GM12878 (cell line): ENCODE data around the gene C17orf50.

Experiments
- EP300 ChIP-seq, 2 experiments: fragments of 150-350 bp in 1 of 2; IDR thresholded peaks; 2 replicates each; pipeline ENCODE4 v1.6.1; 2011 to 2012; ENCODE audit warnings: low read depth in 2 of 2, low read length in 2 of 2, borderline replicate concordance in 1 of 2, improper control_type of control experiment in 1 of 2, inconsistent platforms in 1 of 2; ENCODE audit not compliant: control insufficient read depth in 1 of 2
- IKZF1 ChIP-seq: fragments of 450-650 bp; conservative IDR thresholded peaks from 2 replicates; pipeline ENCODE4 v1.6.1; 2017; ENCODE audit warnings: antibody characterized with exemption, mild to moderate bottlenecking
- NRF1 ChIP-seq: conservative IDR thresholded peaks from 2 replicates; pipeline ENCODE4 v1.6.1; 2011; ENCODE audit warnings: mild to moderate bottlenecking, low read depth, low read length, improper control_type of control experiment
- POLR2A ChIP-seq: IDR thresholded peaks from 2 replicates; pipeline ENCODE4 v1.6.1; 2011; ENCODE audit warnings: low read depth, mild to moderate bottlenecking, low read length
- POLR2AphosphoS5 ChIP-seq: IDR thresholded peaks from 2 replicates; pipeline ENCODE4 v1.6.1; 2011; ENCODE audit warnings: mild to moderate bottlenecking, low read length, inconsistent platforms
- TCF7 ChIP-seq: IDR thresholded peaks from 2 replicates; pipeline ENCODE4 v1.6.1; 2014; ENCODE audit warnings: antibody characterized with exemption, borderline replicate concordance
- TF ChIP-seq, protein P1 (sequence below): IDR thresholded peaks from 2 replicates; pipeline ENCODE4 v1.6.1; 2012; ENCODE audit warnings: low read depth, low read length, improper control_type of control experiment
- TF ChIP-seq, protein P2 (sequence below), 3 experiments: IDR thresholded peaks in 2 of 3; conservative IDR thresholded peaks in 1 of 3; 2 replicates each; pipeline ENCODE4 v1.5.1; 2011; ENCODE audit warnings: low read depth in 3 of 3, low read length in 3 of 3, mild to moderate bottlenecking in 3 of 3, control low read depth in 2 of 3, moderate library complexity in 2 of 3, inconsistent platforms in 1 of 3, mixed read lengths in 1 of 3; ENCODE audit not compliant: control insufficient read depth in 2 of 3, insufficient read depth in 1 of 3; ENCODE audit errors: extremely low read depth in 1 of 3

DNA sequence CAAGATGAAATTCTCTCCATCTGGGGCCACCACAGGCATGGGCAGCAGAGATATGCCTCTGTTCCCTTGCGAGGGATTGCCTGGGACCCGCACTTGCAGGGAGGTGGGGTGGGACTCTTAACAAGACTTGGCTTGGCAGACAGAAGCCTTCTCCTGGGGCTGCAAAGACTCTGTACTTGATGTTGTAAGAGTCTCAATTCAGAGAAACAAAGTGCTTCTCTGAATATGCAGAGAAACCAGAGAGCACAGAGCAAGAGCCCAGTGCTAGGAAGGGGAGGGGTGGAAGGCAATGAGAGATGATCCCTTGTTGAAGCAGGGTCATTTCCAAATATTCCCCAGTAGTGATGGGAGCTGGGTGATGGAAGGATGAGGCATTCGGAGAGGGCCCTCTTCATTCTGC is 32.6 kb downstream of the C17orf50 start:
- TF ChIP-seq IKZF1 (no peak), POLR2AphosphoS5 (no peak), EP300 (IDR thresholded peaks at IDR 0.05; ENCODE audit: borderline replicate concordance in 1 of 2, control insufficient read depth in 1 of 2, low read depth in 2 of 2, low read length in 2 of 2) (no peak), TCF7 (no peak), NRF1 (no peak), POLR2A (no peak)
- TF ChIP-seq, protein P1, sequence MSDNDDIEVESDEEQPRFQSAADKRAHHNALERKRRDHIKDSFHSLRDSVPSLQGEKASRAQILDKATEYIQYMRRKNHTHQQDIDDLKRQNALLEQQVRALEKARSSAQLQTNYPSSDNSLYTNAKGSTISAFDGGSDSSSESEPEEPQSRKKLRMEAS: no peak
- TF ChIP-seq, protein P2, sequence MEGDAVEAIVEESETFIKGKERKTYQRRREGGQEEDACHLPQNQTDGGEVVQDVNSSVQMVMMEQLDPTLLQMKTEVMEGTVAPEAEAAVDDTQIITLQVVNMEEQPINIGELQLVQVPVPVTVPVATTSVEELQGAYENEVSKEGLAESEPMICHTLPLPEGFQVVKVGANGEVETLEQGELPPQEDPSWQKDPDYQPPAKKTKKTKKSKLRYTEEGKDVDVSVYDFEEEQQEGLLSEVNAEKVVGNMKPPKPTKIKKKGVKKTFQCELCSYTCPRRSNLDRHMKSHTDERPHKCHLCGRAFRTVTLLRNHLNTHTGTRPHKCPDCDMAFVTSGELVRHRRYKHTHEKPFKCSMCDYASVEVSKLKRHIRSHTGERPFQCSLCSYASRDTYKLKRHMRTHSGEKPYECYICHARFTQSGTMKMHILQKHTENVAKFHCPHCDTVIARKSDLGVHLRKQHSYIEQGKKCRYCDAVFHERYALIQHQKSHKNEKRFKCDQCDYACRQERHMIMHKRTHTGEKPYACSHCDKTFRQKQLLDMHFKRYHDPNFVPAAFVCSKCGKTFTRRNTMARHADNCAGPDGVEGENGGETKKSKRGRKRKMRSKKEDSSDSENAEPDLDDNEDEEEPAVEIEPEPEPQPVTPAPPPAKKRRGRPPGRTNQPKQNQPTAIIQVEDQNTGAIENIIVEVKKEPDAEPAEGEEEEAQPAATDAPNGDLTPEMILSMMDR (IDR thresholded peaks at IDR 0.05 in 2 of 3, conservative IDR thresholded peaks at IDR 0.05 in 1 of 3; ENCODE audit: control insufficient read depth in 2 of 3, extremely low read depth in 1 of 3, insufficient read depth in 1 of 3, low read depth in 3 of 3, low read length in 3 of 3): no peak
